Mammary epithelial cell (primary cell): ENCODE results near the gene P2RX7.

ENCODE experiments used
- EZH2 ChIP-seq: IDR thresholded peaks from 2 replicates; pipeline ENCODE4 v1.6.1; 2012; ENCODE audit warnings: low read length, inconsistent platforms, borderline replicate concordance
- TF ChIP-seq, protein P1 (sequence below), 2 donors: IDR thresholded peaks in 1 of 2; conservative IDR thresholded peaks in 1 of 2; 2 replicates each; pipeline ENCODE4 v1.5.1; 2011 to 2012; ENCODE audit warnings: inconsistent platforms in 2 of 2, low read length in 2 of 2, mild to moderate bottlenecking in 2 of 2, control low read depth in 1 of 2, low read depth in 1 of 2; ENCODE audit not compliant: insufficient read depth in 1 of 2; ENCODE audit errors: extremely low read depth in 1 of 2

DNA sequence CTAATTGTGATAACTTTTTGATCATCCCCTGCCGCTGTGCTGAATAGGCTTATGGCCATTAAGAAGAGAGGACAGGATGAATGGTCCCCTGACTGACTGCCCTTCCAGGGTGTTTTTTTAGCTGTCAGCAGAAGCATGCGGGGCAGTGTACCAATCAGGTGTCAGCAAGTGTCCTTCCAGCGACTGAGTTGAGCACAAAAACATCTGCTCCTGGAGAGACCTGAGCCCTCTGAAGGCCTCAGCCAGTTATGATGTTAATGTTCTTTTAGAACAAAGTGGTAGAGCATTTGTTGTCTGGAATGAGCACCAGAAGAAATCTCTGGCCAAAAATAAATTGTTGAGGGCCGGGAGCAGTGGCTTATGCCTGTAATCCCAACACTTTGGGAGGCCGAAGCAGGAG is 37.5 kb downstream of the P2RX7 start:
- TF ChIP-seq, protein P1, sequence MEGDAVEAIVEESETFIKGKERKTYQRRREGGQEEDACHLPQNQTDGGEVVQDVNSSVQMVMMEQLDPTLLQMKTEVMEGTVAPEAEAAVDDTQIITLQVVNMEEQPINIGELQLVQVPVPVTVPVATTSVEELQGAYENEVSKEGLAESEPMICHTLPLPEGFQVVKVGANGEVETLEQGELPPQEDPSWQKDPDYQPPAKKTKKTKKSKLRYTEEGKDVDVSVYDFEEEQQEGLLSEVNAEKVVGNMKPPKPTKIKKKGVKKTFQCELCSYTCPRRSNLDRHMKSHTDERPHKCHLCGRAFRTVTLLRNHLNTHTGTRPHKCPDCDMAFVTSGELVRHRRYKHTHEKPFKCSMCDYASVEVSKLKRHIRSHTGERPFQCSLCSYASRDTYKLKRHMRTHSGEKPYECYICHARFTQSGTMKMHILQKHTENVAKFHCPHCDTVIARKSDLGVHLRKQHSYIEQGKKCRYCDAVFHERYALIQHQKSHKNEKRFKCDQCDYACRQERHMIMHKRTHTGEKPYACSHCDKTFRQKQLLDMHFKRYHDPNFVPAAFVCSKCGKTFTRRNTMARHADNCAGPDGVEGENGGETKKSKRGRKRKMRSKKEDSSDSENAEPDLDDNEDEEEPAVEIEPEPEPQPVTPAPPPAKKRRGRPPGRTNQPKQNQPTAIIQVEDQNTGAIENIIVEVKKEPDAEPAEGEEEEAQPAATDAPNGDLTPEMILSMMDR (conservative IDR thresholded peaks at IDR 0.05 in 1 of 2, IDR thresholded peaks at IDR 0.05 in 1 of 2; ENCODE audit: extremely low read depth in 1 of 2, insufficient read depth in 1 of 2, low read depth in 1 of 2, low read length in 2 of 2), result no peak
- TF ChIP-seq EZH2, result no peak
